ENCODE data around the gene DZANK1.
"Not testable (repeated sequence)": the region's sequence is repeated elsewhere in the genome, so short reads cannot be mapped to it uniquely, and the experiment has no call there.

The DZANK1 gene

GRCh38 chr20:18375551-18375950 lies 91.3 kb downstream of the DZANK1 start:
- not testable (repeated sequence) for DNase-seq

GRCh38 chr20:18372296-18372695 lies 94.5 kb downstream of the DZANK1 start:
- DNase-seq, result no peak

- no peak for DNase-seq
These were observed 102.1 kb downstream of the DZANK1 start for GRCh38 chr20:18364768-18365167.

- DNase-seq, result no peak
These were observed 103.1 kb downstream of the DZANK1 start for GRCh38 chr20:18363708-18364107.

GRCh38 chr20:18362916-18363315 lies 103.9 kb downstream of the DZANK1 start:
- DNase-seq, result no peak

GRCh38 chr20:18361678-18362077 lies 105.2 kb downstream of the DZANK1 start:
- DNase-seq, result no peak

- DNase-seq, result no peak
These were observed 106.2 kb downstream of the DZANK1 start for GRCh38 chr20:18360635-18361034.

- no peak for DNase-seq
These were observed 107.0 kb downstream of the DZANK1 start for GRCh38 chr20:18359854-18360253.

GRCh38 chr20:18349749-18350148 lies 117.1 kb downstream of the DZANK1 start:
- not testable (repeated sequence) for DNase-seq

Data from fibroblast of skin of abdomen (primary cell).